ENCODE data around the gene RRP7A. TPM values are rescaled to one million over a fixed set of nuclear protein-coding genes. Genes with fewer than 3 reads are reported as not detected.
"Not testable (repeated sequence)": the region's sequence is repeated elsewhere in the genome, so short reads cannot be mapped to it uniquely, and the experiment has no call there.

Gene RRP7A
- total RNA-seq: 10.5 TPM

DNA sequence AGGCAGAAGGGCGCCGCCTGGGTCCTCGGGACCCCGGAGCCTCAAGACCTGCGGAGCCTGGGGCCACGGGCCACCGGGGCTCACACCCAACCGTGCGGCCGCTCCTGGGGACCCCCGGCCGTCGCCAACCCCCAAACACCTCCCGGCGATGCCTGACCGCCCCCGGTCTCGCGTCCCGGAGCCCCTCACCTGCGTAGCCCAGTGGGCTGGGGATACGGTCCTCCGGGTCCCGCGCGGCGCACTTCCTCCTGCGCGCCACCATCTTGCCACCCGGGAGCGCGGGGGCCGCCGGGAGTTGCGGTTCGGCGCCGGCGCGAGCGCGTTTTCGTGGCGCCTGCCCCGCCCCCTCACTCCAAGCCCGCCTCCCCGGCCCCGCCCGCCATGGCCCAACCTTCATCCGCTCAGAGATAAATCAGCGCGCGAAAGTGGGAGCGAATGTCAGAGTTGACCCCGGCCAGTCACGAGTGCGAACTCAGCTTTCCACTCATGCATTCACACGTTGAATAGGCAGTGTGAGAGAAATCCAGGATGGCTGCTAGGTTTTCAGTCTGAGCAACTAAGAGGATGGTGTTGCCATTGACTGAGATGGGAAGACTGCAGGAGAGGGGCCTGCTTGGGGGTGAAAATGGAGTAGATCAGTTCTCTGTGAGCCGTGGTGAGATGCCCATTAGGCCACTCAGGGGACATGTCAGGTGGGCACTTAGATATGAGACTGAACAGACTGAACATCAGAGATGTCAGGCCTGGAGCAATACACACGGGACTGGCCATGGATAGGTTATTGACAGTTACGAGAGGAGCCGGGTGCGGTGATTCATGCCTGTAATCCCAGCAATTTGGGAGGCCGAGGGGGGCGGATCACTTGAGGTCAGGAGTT, at the start of gene RRP7A:
Gene RRP7A (minus strand): TSS at position 272 of the 877 bp plus-strand sequence. CDS start 10 bp downstream, at position 262.
- peak; percentile 81 for DNase-seq (ENCODE audit: low spot score)
- ATAC-seq: peak; percentile 95

- not testable (repeated sequence) for DNase-seq (ENCODE audit: low spot score); ATAC-seq
Observed at GRCh38 chr22:42567950-42568349, 48.4 kb upstream of the RRP7A start.

- DNase-seq (ENCODE audit: low spot score) (no peak), ATAC-seq (no peak)
Observed at GRCh38 chr22:42565956-42566355, 46.4 kb upstream of the RRP7A start.

- no peak for DNase-seq (ENCODE audit: low spot score)
- no peak for ATAC-seq
Observed at GRCh38 chr22:42564699-42565098, 45.1 kb upstream of the RRP7A start.

GRCh38 chr22:42563943-42564342, 44.3 kb upstream of the RRP7A start:
- DNase-seq (ENCODE audit: low spot score); ATAC-seq: not testable (repeated sequence)

- DNase-seq (ENCODE audit: low spot score): no peak
- ATAC-seq: no peak
Observed at GRCh38 chr22:42562684-42563083, 43.1 kb upstream of the RRP7A start.

DNA sequence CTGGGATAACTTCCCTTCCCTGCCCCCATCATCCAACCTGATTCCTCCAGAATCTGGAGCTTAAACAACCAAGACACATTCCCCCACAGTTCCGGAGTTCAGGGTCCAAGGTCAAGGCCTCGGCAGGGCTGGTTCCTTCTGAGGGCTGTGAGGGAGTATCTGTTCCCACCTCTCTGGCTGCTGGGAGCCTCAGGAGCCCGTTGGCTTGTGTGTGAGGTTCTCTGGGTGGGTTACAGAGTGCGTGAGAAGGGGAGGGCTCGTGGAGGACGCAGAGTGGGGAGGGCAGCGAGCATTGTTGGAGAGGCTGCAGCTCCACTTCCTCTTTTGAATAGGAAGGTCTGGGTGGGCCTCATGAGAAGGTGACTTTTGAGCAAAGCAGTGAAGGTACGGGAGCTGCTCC, 42.7 kb upstream of the RRP7A start:
- ATAC-seq (peak; percentile 5), DNase-seq (ENCODE audit: low spot score) (no peak)

DNA sequence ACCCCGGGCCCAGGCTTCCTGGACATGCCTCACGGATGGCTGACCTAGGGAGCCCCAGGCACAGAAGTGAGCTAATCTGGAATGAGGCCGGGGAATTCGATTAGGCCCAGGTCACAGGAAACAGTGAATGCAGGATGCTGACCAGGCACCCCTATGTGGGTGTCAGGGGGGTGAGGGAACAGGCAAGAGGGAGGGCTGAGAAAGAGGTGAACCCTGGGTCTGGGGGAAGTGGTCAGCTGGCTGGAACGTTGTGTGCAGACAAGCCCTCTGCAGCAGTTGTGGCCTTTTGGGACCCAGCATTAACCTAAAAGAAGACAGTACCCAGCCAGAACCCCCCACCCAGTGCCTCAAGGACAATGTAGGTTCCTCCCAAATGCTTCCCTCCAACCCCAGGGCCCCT, 42.3 kb upstream of the RRP7A start:
- DNase-seq (ENCODE audit: low spot score) (no peak), ATAC-seq (peak; percentile 29)

DNA sequence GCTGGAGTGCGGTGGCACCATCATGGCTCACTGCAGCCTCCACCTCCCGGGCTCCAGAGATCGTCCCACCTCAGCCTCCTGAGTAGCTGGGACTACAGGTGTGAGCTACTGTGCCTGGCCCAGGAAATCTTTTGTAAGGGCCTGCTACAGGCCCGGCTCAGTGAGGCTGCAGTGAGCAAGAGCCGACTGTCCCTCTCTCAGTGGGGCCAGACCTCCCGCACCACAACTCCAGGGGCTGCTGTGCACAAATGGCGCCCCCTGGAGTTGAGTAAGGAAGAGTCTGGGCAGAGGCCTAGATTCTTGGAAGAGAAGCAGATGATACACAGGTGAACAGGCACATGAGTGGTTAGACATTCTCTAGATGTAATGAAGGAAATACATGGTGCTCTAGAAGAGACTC, 41.2 kb upstream of the RRP7A start:
- DNase-seq (ENCODE audit: low spot score) (no peak), ATAC-seq (peak; percentile 17)

- ATAC-seq: no peak
- no peak for DNase-seq (ENCODE audit: low spot score)
Observed at GRCh38 chr22:42560381-42560780, 40.8 kb upstream of the RRP7A start.

- peak; percentile 85 for DNase-seq (ENCODE audit: low spot score)
- ATAC-seq: peak; percentile 97
Observed at GRCh38 chr22:42553475-42554361, 34.1 kb upstream of the RRP7A start, which contains the start of gene SERHL2. SERHL2 (plus strand) TSS chr22:42553956; CDS start chr22:42554021, 65 bp downstream.

DNA sequence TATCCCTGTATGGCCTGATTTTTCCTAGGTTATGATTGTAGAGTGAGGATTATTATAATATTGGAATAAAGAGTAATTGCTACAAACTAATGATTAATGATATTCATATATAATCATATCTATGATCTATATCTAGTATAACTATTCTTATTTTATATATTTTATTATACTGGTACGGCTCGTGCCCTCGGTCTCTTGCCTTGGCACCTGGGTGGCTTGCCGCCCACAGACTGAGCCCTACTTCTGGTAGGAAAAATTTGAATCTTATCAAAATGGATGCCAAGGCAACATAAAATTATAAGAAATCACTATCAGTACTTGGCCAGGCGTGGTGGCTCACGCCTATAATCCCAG, 32.7 kb upstream of the RRP7A start:
- DNase-seq (ENCODE audit: low spot score); ATAC-seq: not testable (repeated sequence)

DNA sequence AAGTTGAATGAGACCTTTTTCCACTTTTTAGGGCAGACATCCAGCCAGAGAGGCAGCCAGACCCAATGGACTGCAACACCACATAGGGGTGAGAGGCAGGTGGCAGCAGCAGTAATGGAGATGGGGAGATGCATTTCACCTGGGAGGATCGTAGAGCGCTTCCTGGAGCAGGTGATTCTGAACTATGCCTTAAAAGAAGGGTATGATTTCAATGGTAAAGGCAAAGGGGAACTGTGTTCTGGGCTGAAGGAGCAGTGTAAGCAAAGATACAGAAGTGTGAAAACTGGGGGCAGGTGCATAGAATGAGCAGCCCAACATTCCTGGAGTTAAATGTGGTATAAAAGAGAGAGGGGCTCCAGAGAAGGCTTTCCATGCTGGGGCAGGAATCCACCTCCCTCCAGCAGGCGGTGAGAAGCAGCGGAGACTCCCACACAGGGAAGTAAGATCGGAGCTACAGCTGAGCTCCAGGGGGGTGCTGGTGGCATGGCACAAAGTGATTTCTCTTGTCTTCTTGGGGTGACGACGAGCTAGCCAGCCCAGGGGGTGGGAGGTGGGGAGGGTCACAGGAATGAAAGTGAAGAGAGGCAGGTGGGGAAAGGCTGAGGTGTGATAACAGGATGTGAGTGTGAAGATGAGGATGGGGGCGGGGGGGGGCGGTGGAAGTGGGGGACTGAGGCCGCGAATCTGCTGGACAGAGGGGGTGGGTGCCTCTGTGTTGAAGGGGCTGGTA, 29.9 kb upstream of the RRP7A start:
- DNase-seq (ENCODE audit: low spot score): no peak

GRCh38 chr22:42548597-42549330, 29.2 kb upstream of the RRP7A start:
- ATAC-seq: no peak
- no peak for DNase-seq (ENCODE audit: low spot score)

More for the DNA sequence above, 29.9 kb upstream of the RRP7A start:
- ATAC-seq: no peak

GRCh38 chr22:42548126-42548525, 28.5 kb upstream of the RRP7A start:
- DNase-seq (ENCODE audit: low spot score); ATAC-seq: not testable (repeated sequence)

DNA sequence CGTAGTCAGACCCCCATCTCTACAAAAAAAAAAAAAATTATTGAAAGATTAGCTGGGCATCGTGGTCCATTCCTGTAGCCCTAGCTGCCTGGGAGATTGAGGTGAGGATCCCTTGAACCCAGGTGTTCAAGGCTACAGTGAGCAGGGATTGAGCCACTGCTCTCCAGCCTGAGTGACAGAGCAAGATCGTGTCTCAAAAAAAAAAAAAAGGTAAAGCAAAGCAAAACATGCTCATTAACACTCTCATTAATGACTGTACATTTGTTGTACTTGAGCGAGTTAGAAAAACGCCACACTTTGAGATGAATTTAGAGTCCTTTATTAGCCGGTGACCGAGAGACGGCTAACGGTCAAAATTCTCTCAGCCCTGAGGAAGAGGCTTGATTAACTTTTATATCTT, 28.0 kb upstream of the RRP7A start:
- DNase-seq (ENCODE audit: low spot score): no peak
- no peak for ATAC-seq

DNA sequence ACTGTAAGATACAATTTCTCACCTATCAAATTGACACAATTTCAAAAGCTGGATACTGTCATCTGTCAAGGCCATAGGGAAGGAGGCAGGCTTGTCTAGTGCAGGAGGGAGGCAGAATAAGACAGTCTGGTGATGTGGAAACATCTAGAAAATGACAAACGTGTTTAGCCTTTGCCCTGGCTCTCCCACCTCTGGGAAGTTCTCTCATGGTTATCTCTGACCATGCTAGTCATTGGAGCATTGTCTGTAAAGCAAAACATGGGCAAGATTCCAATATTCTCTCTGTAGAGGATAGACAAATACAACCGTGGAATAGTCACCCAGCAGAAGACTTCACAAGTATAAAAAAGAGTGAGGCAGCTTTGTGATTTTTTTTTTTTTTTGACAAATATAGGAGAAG, 25.1 kb upstream of the RRP7A start:
- ATAC-seq: peak; percentile 41

GRCh38 chr22:42539236-42539771, 19.7 kb upstream of the RRP7A start:
- ATAC-seq: peak; percentile 34
- not testable (repeated sequence) for DNase-seq (ENCODE audit: low spot score)

More for the DNA sequence above, 25.1 kb upstream of the RRP7A start:
- no peak for DNase-seq (ENCODE audit: low spot score)

DNA sequence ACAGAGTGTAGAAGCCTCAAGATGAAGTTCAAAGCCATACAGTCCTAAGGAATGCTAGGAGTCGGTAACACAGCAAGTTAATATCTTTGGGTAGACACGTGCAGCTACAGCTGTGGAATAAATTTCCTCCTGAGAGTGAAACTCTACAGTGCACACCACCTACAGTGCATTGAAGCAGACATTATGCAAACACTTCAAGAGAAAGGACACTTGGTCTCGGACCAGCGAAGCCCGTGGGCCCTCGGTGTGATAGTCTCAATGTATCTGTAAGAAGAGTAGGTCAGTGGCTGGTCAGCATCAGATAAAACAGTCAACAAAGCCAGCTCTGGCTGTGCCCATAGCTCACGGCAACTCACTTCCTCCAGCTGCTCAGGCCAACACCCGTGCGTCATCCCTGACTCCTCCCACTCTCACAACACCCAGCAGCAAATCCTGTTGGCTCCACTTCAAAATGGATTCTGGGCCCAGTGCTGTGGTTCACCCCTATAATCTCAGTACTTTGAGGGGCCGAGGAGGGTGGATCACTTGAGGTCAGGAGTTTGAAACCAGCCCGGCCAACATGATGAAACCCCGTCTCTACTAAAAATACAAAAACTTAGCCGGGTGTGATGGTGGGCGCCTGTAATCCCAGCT, 17.7 kb upstream of the RRP7A start:
- ATAC-seq: peak; percentile 67
- not testable (repeated sequence) for DNase-seq (ENCODE audit: low spot score)
